ENCODE results near the gene COPS2.

Gene COPS2

DNA sequence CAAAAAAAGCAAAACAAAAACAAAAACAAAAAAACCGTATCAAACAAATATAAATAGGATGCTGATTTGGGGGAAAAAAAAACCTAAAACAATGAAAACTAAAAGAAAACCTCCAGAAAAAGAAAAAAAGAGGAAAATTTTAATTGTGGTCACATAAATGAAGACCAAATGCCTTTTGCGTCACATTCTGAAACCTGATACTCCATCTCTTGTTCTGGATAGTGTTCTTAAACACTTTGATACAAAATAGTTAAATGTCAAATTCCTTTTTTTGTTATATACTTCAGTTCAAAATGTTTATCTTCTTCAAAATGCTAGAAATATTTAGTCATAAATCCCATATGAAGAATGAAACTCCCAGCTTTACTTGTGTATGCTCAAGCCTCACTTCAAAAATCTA lies 31.0 kb downstream of the COPS2 start:
- Histone ChIP-seq H3K9me3 (replicated peaks; ENCODE audit: low read length) (no peaks in the 10 kb centered on the region), H3K27me3 (ENCODE audit: control insufficient read depth, insufficient read depth, low read length) (no peaks in the 10 kb centered on the region), H3K4me1 (ENCODE audit: control insufficient read depth, insufficient read depth, low read length) (no peaks in the 10 kb centered on the region), H3K9ac (ENCODE audit: low read depth, low read length) (no peak overlapping the region), H3K4me2 (ENCODE audit: low read length) (no peak overlapping the region), H3K36me3 (ENCODE audit: insufficient read depth, low read length) (peaks cover 34% of the 10 kb centered on the region), H3K4me3 (ENCODE audit: low read length) (no peak overlapping the region)

DNA sequence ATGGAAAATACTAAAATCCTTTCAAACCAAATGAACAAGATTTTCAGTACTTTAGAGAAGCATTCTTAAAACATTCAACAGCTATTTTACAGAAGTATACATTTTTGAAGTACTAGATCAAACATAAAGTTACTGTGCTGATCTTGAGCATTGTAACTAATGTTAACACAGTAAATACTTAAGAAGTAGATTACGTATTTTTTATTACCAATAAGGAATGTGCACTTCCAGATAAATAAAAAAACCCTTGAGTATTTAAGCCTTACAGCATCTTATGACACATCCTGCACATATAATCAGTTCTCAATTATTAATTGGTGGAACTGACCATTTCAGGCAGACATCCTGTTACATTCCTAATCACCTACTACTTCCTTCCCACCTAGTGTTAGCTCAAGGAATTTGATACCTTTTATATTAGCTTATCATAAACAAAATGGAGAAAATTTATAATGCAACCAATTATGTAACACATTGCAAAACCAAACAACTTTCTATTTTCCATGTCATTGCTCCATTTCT lies 32.8 kb downstream of the COPS2 start:
- Histone ChIP-seq H3K4me3 (ENCODE audit: low read length) (no peak overlapping the region), H3K4me2 (ENCODE audit: low read length) (no peak overlapping the region), H3K27me3 (ENCODE audit: control insufficient read depth, insufficient read depth, low read length) (no peaks in the 10 kb centered on the region), H3K36me3 (ENCODE audit: insufficient read depth, low read length) (peaks cover 16% of the 10 kb centered on the region), H3K9me3 (replicated peaks; ENCODE audit: low read length) (no peaks in the 10 kb centered on the region), H3K4me1 (ENCODE audit: control insufficient read depth, insufficient read depth, low read length) (no peaks in the 10 kb centered on the region), H3K9ac (ENCODE audit: low read depth, low read length) (no peak overlapping the region)

DNA sequence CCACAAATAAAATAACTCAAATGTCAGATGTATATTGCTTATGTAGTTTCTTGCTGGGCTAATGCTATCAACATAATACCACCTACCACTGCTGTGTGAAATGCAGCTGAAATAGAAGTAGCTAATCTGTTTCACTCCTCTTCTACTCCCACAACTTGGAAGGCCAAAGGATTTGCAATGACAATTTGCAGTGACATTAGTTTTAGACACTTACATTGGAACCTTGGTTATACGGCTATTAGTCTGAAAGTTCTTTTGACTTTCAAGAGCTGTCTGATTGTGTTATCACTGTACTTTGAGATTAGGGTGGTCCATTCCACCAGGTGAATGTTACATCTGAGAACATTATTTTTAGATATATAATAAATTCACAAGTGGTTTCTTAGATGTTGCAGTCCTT lies 33.5 kb downstream of the COPS2 start:
- Histone ChIP-seq H3K4me3 (ENCODE audit: low read length) (no peak overlapping the region), H3K36me3 (ENCODE audit: insufficient read depth, low read length) (peaks cover 10% of the 10 kb centered on the region), H3K4me1 (ENCODE audit: control insufficient read depth, insufficient read depth, low read length) (no peaks in the 10 kb centered on the region), H3K9me3 (replicated peaks; ENCODE audit: low read length) (no peaks in the 10 kb centered on the region), H3K4me2 (ENCODE audit: low read length) (no peak overlapping the region), H3K27me3 (ENCODE audit: control insufficient read depth, insufficient read depth, low read length) (no peaks in the 10 kb centered on the region), H3K9ac (ENCODE audit: low read depth, low read length) (no peak overlapping the region)

- no peak overlapping the region for H3K9ac ChIP-seq (ENCODE audit: low read depth, low read length)
- no peak overlapping the region for H3K4me3 ChIP-seq (ENCODE audit: low read length)
- H3K4me1 ChIP-seq (ENCODE audit: control insufficient read depth, insufficient read depth, low read length): no peaks in the 10 kb centered on the region
- peaks cover 5% of the 10 kb centered on the region for H3K36me3 ChIP-seq (ENCODE audit: insufficient read depth, low read length)
- H3K9me3 ChIP-seq (replicated peaks; ENCODE audit: low read length): no peaks in the 10 kb centered on the region
- no peak overlapping the region for H3K4me2 ChIP-seq (ENCODE audit: low read length)
- no peaks in the 10 kb centered on the region for H3K27me3 ChIP-seq (ENCODE audit: control insufficient read depth, insufficient read depth, low read length)
Observed at GRCh38 chr15:49120832-49121231, 34.6 kb downstream of the COPS2 start.

GRCh38 chr15:49116108-49116857 lies 39.1 kb downstream of the COPS2 start:
- no peaks in the 10 kb centered on the region for H3K9me3 ChIP-seq (replicated peaks; ENCODE audit: low read length)
- H3K4me1 ChIP-seq (ENCODE audit: control insufficient read depth, insufficient read depth, low read length): no peaks in the 10 kb centered on the region
- no peak overlapping the region for H3K9ac ChIP-seq (ENCODE audit: low read depth, low read length)
- H3K36me3 ChIP-seq (ENCODE audit: insufficient read depth, low read length): peaks cover 22% of the 10 kb centered on the region
- no peaks in the 10 kb centered on the region for H3K27me3 ChIP-seq (ENCODE audit: control insufficient read depth, insufficient read depth, low read length)
- no peak overlapping the region for H3K4me3 ChIP-seq (ENCODE audit: low read length)
- H3K4me2 ChIP-seq (ENCODE audit: low read length): no peak overlapping the region

DNA sequence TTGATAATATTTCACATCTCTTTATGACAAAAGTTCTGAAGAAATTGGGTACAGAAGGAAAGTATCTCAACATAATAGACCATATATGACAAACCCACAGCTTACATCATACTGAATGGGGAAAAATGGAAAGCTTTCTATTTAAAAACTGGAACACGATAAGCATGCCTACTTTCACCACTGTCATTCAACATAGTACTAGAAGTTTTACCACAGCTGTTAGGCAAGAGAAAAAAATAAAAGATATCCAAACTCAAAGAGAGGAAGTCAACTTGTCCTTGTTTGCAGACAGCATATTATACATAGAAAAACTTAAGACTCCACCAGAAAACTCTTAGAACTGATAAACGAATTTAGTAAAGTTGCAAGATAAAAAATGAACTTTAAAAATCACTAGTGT lies 40.3 kb downstream of the COPS2 start:
- Histone ChIP-seq H3K4me3 (ENCODE audit: low read length) (no peak overlapping the region), H3K9me3 (replicated peaks; ENCODE audit: low read length) (no peaks in the 10 kb centered on the region), H3K9ac (ENCODE audit: low read depth, low read length) (no peak overlapping the region), H3K4me2 (ENCODE audit: low read length) (no peak overlapping the region), H3K27me3 (ENCODE audit: control insufficient read depth, insufficient read depth, low read length) (no peaks in the 10 kb centered on the region), H3K4me1 (ENCODE audit: control insufficient read depth, insufficient read depth, low read length) (no peaks in the 10 kb centered on the region), H3K36me3 (ENCODE audit: insufficient read depth, low read length) (peaks cover 34% of the 10 kb centered on the region)

DNA sequence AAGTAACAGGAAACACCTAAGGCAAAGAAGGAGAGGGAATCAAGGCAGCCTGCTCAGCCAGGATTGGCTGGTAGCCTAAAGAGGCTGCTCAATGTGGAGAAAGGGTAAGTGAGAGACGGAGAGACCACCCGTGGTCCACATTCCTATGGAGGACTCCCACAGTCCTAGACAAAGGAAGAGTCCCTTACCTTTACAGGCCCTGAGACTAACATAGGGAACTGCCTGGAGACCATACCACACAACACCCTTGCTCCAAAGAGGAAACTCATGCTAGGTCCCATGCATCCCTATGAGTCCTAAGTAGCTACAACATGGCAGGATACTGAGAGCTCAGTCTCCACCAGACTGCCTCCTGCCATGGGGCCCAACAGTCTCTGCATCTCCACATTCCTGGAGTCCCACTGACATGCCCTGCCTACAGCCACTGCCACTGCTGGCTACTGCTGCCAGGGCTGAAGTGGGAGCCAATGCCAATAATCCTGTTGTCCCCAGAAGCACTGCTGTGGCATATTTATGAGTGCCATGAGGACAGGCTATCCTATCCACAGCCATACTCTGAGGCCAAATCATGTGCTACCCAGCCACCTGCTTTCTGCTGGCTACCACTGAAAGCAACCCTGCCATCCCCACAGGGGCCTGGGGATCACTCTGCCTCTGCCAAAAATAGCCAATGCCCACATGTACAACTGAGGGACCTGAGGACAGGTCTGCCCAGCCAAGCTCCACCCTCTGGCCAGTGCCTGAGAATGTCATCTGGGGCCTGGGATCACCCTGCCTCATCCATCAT lies 45.0 kb downstream of the COPS2 start:
- Histone ChIP-seq H3K27me3 (ENCODE audit: control insufficient read depth, insufficient read depth, low read length) (no peaks in the 10 kb centered on the region), H3K9me3 (replicated peaks; ENCODE audit: low read length) (no peaks in the 10 kb centered on the region), H3K4me3 (ENCODE audit: low read length) (no peak overlapping the region), H3K4me2 (ENCODE audit: low read length) (no peak overlapping the region), H3K36me3 (ENCODE audit: insufficient read depth, low read length) (peaks cover 46% of the 10 kb centered on the region), H3K9ac (ENCODE audit: low read depth, low read length) (no peak overlapping the region), H3K4me1 (ENCODE audit: control insufficient read depth, insufficient read depth, low read length) (no peaks in the 10 kb centered on the region)

DNA sequence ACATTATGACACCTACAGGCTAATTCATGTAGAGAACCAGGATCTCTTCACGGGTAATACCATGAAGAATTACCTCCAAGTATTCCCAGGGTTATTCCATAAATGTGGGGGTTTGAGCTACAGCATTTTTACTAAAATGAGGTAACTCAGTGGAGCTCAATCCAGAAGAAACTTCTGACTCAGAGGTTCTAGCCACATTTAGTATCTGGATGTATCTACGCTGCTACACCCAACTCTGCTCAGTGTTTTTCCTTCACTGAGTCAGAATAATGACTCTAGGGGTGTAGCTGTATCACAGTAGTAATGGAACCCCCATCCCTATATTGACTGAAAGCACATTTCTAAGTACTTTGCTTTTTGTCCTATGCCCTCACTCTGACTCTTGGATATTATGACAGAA lies 52.4 kb downstream of the COPS2 start:
- Histone ChIP-seq H3K4me2 (ENCODE audit: low read length) (no peak overlapping the region), H3K4me1 (ENCODE audit: control insufficient read depth, insufficient read depth, low read length) (peaks cover 9% of the 10 kb centered on the region), H3K36me3 (ENCODE audit: insufficient read depth, low read length) (peaks cover 28% of the 10 kb centered on the region), H3K9me3 (replicated peaks; ENCODE audit: low read length) (no peaks in the 10 kb centered on the region), H3K27me3 (ENCODE audit: control insufficient read depth, insufficient read depth, low read length) (no peaks in the 10 kb centered on the region), H3K4me3 (ENCODE audit: low read length) (no peak overlapping the region), H3K9ac (ENCODE audit: low read depth, low read length) (no peak overlapping the region)

DNA sequence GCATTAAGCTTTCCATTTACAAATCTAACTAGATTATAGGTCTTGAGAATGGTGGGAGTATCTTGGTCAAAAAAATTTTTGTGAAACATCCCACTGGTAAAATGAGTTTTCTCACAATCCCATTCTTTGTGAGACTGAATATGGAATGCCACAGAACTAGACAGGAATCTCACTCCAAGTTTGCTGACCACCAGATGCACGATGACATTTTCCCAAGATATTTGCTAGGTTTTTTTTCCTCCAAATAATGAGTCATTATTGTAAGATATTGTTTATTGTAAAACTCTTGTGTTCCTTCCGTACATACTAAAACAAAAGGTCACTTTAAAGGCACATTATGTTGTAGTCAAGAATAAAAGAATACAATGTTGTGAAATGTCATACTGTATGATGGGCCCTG lies 53.9 kb downstream of the COPS2 start:
- Histone ChIP-seq H3K9ac (ENCODE audit: low read depth, low read length) (no peak overlapping the region), H3K4me1 (ENCODE audit: control insufficient read depth, insufficient read depth, low read length) (peaks cover 9% of the 10 kb centered on the region), H3K4me2 (ENCODE audit: low read length) (no peak overlapping the region)

DNA sequence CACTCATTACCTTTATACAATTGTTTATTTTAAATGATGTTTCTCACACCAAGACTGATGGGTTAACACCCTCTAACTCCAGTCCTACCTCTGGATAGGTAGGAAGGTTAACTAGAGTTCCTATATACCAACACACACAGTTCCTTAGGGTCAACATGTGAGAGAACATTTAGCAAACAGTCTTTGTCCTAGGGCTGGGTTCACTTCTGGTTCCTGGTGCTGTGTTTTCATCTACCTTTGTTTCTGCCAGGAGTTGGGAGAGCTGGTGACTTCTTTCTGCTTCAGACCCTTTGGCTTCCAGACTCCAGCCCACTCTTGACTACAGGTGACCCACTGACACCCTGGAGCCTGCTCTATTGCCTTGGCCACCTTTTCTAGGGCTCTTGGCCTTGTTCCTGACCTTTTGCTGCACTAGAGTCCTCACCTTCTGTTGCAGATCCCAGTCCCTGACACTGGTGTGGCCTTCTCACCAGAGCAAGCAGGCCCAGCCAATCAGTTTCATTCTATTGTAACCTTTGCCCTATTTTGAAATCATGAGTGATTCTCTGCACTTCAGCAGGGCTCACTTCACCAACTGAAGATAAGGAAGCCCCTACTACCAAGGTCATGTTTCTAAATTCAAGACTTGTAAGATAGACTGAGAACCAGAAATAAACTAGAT lies 59.2 kb downstream of the COPS2 start:
- H3K9me3 ChIP-seq (replicated peaks; ENCODE audit: low read length): no peaks in the 10 kb centered on the region
- no peak overlapping the region for H3K4me3 ChIP-seq (ENCODE audit: low read length)
- no peak overlapping the region for H3K4me2 ChIP-seq (ENCODE audit: low read length)
- no peaks in the 10 kb centered on the region for H3K4me1 ChIP-seq (ENCODE audit: control insufficient read depth, insufficient read depth, low read length)
- no peaks in the 10 kb centered on the region for H3K27me3 ChIP-seq (ENCODE audit: control insufficient read depth, insufficient read depth, low read length)
- H3K36me3 ChIP-seq (ENCODE audit: insufficient read depth, low read length): peaks cover 9% of the 10 kb centered on the region
- no peak overlapping the region for H3K9ac ChIP-seq (ENCODE audit: low read depth, low read length)

More for the DNA sequence above, 53.9 kb downstream of the COPS2 start:
- H3K4me3 ChIP-seq (ENCODE audit: low read length): no peak overlapping the region
- H3K9me3 ChIP-seq (replicated peaks; ENCODE audit: low read length): no peaks in the 10 kb centered on the region
- no peaks in the 10 kb centered on the region for H3K27me3 ChIP-seq (ENCODE audit: control insufficient read depth, insufficient read depth, low read length)
- H3K36me3 ChIP-seq (ENCODE audit: insufficient read depth, low read length): peaks cover 23% of the 10 kb centered on the region

GRCh38 chr15:49094923-49095322 lies 60.5 kb downstream of the COPS2 start:
- no peak overlapping the region for H3K4me3 ChIP-seq (ENCODE audit: low read length)
- H3K9me3 ChIP-seq (replicated peaks; ENCODE audit: low read length): no peaks in the 10 kb centered on the region
- H3K36me3 ChIP-seq (ENCODE audit: insufficient read depth, low read length): no peaks in the 10 kb centered on the region
- H3K4me1 ChIP-seq (ENCODE audit: control insufficient read depth, insufficient read depth, low read length): no peaks in the 10 kb centered on the region
- no peaks in the 10 kb centered on the region for H3K27me3 ChIP-seq (ENCODE audit: control insufficient read depth, insufficient read depth, low read length)
- H3K4me2 ChIP-seq (ENCODE audit: low read length): no peak overlapping the region
- no peak overlapping the region for H3K9ac ChIP-seq (ENCODE audit: low read depth, low read length)

Measured in skeletal muscle satellite cell (primary cell).